HG03039 (cell line): ENCODE measurements around the gene MARK3.
A peak's percentile ranks its signal among the peaks of the same experiment; 100 is the strongest.
"Not testable (repeated sequence)": the region's sequence is repeated elsewhere in the genome, so short reads cannot be mapped to it uniquely, and the experiment has no call there.

Source experiments
- ATAC-seq: cut with Tn5 transposase; IDR thresholded peaks from one replicate; pipeline ENCODE4 v1.9.1; 2021; ENCODE audit warnings: mild to moderate bottlenecking, moderate library complexity; ENCODE audit not compliant: unreplicated experiment

The MARK3 gene

DNA sequence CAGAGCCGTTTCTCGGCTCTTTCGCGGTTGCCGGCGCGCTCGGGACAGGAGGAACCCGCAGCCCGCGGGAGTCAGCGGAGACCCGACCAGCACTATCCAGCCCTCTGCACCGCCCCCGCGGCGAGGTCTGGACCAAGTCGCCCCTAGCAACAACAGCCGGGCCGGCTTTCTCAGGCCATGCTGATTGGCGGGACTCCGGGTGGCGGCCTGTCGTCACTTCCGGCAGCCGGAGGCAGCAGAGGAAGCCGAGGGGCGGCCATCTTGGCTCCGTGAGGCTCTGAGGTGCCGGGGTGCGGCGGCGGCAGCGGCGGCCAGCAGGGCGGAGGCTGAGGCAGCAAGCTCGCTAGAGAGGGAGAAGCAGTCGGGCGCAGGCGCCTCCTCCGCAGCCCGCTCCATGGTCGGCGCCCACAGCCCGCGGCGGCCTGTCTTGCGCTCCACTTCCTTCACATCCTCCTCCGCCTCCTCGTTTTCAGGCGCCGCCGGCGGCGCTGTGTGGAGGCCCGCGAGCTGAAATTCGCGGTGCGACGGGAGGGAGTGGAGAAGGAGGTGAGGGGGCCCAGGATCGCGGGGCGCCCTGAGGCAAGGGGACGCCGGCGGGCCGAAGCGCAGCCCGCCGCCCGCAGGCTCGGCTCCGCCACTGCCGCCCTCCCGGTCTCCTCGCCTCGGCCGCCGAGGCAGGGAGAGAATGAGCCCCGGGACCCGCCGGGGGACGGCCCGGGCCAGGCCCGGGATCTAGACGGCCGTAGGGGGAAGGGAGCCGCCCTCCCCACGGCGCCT lies at the start of gene MARK3:
Gene MARK3, plus strand, starts transcription at position 264 of the 777 bp plus-strand sequence. CDS start 615 bp downstream, outside the sequence.
- ATAC-seq, result peak; percentile 93

DNA sequence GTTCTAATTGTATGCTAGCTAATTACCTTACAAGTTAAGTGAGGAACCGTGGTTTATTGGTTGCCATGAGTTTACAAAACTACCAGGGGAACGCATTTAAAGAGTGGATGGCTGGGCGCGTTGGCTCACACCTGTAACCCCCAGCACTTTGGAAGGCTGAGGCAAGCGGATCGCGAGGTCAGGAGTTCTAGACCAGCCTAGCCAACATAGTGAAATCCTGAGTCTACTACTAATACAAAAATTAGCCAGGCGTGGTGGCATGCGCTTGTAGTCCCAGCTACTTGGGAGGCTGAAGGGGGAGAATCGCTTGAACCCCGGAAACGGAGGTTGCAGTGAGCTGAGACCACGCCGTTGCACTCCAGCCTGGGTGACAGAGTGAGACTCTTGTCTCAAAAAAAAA lies 49.0 kb upstream of the MARK3 start:
- ATAC-seq, result no peak

DNA sequence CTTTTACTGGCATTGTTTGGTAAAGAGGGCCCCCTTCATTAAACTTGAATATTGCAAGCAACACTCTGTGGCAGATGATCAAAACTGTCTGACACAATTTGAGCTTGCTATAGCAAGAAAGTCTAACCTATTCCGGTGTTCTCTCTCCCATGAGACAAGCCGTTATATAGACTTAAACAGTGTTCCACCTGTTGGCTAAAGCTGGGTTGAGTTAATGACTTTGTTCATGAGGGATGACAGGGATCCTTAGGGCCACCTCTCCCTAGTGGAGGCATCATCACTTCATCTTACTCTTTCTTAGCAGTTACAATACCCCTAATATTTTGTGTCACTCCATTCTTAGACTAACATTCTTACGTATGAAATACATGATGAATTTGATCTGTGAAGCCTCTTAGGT lies 47.4 kb upstream of the MARK3 start:
- ATAC-seq, result no peak

DNA sequence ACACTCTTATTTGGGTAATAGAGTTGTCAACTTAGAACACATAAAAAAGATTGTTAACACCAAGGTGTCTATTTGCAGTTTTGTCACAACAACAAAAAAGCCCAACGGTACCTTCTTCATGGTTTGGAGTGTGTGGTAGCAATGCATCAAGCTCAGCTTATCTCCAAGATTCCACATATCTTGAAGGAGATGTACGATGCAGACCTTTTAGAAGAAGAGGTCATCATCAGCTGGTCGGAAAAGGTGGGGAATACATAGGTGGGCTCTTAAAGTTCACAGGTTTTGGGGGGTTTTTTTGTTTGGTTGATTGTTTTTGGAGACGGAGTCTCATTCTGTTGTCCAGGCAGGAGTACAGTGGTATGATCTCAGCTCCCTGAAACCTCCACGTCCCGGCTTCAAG lies 45.7 kb upstream of the MARK3 start:
- ATAC-seq, result no peak

DNA sequence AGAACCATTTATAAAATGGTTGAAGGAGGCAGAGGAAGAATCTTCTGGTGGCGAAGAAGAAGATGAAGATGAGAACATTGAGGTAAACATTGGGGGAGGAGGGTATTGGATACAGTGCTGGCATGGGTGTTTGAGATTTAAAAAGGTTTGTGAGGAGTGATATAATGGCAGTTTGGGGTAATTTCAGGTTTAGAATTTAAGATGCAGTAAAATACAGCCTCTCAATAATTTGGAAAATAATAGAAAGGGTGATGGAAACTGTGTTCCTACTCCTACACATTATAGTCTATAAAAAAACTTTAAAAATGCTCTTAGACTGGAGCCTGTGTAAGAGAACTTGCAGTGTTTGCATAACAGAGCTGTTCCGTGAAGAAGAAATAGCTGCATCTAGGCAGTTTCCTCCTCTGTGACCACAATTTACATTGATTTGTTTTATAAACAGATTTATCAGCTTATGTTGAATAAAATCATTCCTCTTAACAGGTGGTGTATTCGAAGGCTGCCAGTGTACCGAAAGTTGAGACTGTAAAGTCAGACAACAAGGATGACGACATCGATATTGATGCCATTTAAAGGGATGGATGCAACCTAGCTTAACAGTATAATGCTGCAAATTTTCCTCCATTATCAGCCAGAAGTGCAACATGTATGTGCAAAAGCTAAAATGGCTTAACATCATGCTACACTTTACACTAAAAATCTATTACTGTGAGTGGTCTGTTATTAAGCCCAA lies 44.6 kb upstream of the MARK3 start:
- no peak for ATAC-seq

DNA sequence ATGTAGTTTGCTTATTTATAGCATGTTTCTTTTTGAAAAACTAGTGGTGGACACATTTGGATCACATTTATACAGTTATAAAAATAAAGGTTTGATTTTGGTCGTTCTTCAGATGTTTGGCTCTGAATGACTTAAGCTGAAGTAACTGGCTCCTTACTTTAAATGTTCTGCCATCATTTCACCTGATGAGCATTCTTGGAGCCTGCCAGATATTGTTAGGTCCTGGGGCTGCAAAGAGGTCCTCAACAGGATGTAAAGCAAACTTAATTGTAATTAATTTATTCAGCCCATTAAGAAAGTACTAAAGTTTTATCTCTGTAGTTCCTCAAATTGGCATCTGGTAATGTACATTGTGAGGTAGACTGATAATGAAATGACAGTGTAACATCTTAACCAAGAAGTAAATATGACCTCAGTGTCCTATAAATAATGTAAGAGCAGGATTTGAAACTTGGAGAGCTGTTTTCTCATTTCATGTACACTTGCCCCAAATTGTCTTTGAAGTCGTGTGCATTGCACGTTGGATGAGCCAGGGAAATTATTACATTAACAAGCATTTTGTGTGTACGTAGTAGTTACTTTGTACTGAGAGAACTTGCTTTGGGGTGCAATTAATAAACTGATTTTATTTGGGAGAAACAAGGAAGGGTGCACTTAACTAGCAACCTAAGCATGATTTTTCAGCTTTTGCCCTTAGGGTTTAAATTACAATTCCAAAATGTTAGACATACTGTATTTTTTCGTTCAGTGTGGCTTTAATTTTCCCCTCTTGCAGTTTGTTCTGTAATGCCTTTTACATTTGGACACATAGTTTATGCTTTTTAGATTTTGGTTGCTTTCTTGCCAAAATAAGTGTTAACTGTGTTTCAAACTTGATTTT lies 43.7 kb upstream of the MARK3 start:
- no peak for ATAC-seq

DNA sequence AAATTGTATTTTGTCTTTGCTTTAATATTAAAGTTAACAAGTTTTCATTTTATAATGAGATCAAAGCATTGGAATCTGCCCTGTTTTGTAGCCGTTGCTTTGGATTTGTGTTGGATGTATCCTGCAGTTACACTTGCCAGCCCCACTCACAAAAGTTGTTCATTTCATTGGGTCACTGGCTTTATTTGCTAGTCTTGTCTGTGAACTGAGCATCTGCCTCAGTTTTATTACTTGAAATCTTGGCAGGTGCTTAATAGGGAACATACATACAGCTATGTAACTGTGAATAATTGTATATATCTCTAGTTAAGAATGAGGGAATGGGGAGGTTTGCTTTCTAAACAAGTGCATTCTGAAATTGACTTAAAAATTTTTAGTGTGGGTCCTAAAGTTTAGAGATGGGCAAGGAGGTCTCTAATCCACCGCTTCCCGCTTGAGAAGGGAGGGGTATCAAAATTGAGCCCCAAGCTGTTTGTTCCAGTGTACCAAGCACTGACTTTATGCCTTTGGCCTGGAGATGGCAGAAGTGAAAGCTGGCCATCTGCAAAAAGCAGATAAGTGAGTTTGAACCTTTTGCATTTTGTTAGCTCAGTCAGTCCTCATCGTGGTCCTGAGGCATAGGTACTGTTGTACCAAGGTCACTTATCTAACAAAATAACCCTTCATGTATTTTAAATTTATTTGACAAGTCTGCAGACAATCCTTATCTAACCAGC lies 41.9 kb upstream of the MARK3 start:
- ATAC-seq, result no peak

DNA sequence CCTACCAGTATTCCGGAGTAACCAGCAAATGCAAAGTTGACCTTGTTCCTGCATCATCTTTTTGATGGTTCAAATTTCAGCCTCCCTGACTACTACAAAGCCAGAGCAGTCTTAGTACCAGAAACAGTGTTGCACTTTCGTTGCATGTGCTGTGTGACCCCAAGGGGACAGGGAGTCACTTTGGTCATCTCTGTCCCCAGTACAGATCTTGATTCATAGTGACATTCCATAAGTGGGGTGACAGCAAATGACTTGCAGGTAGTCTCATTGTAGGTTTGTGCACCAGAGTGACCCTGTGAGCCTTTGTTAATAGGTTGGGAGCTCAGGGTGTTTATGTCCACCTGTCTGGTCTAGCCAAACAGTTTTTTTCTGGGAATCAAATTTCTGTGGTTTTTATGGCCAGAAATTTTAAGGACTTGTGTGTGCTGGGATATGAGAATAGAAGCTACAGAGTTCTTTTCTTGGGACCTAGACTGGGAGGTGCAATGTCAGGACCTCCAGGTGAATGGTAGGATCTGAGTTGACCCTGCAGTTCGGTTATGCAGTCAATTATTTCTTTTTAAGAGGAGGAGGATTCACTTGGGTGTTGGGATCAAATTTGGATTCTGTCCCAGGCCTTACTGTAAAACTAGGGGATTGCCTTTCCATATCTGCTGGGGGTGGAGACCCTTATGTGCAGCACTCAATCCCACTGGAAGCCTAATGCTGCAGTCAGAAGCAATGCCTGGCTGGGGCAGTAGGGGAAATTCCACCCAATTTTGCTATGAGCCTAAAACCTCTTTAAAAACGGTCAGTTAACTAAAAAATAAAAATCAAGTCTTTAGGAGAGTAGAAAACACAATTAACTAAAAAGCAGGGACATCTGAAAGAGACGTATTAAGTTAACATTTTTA lies 41.1 kb upstream of the MARK3 start:
- ATAC-seq, result no peak

DNA sequence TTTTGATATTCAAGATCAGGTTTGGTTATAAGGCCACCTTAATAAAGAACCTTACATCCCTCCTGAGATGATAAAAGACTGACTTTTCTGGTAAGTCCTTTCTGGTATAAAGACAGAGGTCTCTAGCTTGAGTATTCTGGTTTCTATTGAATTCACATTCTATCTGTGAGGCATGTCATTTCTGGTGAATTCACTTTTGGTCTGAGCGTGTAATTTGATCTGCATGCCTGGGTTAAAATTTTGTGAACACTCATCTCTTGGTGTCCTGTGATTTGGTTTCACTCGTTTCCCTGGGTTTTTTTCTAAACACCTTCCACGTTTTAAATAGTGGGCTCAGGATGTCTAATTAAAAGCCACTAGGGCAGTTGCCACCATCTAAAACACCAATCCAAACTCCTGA lies 38.9 kb upstream of the MARK3 start:
- no peak for ATAC-seq

DNA sequence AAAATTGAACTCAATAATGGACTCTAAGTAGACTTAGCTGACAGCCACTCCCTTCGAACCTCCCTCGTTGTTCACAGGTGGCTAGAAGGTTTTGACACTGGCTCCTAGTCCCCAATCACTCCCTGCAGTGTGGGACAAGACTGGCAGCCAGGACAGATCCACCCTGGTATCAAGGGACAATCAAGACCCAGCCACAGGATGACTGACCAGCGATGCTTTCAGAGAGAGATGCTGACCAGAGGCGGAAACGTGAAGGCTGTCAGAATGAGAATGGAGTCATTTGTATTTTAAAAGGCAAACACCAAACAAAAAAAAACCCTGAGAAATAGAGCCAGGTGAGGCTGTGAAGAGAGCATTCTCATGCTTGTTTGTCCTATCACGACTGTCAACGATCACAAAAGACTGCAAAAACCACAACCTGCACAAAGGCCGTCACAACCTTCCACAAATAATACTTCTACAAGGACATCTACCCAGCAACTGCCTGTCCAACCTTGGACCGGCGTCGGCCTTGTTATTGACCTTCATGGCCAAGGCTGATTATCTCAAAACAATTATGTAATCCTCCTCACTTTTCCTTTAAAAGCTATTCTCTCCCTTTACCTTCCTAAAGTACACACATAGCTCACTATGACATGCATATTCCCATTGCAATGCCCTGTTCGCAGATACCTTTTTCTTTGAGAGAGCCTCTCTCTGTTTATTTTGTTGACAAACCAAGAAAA lies 38.0 kb upstream of the MARK3 start:
- ATAC-seq, result no peak

DNA sequence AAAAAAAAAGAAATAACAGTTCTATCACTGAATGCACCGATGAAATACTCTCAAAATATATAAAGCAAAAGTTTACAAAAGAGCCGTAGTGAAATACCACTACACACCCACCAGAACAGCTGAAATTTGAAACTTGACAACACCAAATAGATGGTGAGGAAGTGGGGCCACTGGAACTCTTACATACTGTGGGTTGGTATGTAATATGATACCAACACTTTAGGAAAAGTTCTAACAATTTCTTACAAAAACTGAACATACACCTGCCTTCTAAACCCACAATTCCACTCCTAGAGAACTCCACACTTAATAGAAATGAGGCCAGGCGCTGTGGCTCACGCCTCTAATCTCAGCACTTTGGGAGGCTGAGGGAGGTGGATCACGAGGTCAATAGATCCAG lies 37.1 kb upstream of the MARK3 start:
- no peak for ATAC-seq

DNA sequence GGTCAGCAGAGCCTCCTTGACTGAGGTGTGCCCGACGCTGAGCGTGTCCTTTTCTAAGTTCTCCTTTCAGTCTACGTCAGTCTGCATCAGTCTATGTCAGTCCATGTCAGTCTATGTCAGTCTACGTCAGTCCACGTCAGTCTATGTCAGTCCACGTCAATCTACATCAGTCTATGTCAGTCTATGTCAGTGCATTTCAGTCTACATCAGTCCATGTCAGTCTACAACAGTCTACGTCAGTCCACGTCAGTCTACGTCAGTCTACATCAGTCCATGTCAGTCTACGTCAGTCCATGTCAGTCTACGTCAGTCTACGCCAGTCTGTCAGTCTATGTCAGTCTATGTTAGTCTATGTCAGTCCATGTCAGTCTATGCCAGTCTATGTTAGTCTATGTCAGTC lies 35.2 kb upstream of the MARK3 start:
- no peak for ATAC-seq

DNA sequence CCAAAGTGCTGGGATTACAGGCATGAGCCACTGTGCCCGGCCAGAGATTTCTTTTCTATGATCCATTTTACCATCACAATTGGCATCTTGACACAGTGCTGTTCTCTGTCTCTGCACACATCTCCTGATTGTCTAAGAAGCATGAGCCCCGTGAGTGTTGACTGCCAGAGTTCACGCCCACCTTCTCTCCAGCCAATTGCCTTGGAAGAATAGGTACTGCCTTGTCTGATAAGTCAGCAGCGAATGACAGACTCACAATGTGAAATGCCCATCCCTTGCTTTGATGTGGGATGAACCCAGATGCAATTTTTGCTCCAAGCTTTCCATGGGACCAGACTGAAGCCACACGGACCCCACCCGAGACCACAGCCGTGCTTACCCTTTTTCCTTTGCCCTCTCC lies 31.9 kb upstream of the MARK3 start:
- no peak for ATAC-seq

DNA sequence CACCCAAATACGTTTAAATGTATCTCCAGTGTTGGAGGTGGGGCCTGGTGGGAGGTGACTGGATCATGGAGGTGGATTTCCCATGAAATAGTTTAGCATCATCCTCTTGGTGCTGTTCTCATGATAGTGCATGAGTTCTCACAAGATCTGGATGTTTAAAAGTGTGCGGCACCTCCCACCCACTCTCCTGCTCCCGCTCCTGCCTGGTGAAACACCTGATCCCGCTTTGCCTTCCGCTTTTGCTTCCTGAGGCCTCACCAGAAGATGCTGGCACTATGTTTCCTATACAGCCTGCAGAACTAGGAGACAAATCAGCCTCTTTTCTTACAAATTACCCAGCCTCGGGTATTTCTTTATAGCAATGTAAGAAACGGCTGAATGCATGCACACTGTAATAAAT lies 31.1 kb upstream of the MARK3 start:
- no peak for ATAC-seq

DNA sequence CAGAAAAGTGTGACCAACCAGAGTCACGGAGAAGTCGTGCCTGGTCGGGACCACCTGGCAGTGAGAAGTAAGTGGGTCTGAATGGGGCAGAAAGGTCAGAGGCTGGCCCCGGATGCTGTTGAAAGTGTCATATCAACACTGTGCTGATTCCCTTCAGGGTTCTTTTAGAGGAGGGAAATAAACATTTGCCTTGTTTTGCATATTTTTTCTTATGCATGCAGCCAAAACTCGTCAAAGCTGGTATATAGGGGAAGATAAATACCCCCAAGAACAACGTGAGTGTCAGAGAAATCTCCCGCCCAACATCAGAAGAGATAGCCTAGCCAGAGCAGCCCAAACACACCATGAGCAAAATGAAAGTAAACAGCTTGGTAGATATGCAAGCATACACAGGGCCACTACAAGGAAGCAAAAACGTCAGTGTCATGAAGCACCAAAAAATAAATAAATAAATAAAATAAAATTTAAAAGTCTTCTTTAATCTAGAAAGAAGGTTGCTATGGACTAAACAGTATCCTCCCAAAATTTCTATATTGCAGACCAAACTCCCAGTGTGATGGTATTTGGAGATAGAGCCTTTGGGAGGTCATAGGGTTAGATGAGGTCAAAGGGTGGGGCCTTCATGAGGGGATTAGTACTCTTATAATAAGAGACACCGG lies 29.1 kb upstream of the MARK3 start:
- no peak for ATAC-seq

DNA sequence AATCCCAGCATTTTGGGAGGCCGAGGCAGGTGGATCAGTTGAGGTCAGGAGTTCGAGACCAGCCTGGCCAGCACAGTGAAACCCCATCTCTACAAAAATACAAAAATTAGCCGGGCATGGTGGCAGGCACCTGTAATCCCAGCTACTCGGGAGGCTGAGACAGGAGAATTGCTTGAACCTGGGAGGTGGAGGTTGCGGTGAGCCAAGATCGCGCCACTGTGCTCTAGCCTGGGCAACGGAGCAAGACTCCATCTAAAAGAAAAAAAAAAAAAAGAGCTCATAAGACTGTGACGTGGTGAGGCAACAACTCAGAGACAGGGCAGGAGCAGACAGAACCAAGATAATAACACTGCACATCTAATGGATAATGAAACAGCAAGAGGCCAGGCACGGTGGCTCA lies 27.7 kb upstream of the MARK3 start:
- ATAC-seq, result not testable (repeated sequence)

DNA sequence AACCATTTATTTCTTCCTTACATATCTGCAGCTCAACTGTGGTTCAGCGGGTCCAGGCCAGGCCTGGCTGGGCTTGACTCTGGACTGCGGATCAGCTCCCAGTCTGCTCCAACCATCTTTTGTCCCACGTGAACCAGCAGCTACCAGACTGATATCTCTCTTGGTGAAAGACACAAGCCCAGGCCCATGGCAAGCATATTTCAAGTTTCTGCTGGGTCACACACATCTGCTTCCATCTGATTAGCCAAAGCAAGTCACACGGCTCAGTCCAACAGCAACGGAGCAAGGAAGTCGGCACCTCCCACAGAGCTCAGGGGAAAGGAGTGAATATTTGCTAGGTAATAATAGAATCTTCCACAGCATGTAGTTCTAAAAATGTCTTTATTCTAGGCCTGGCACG lies 24.7 kb upstream of the MARK3 start:
- no peak for ATAC-seq

DNA sequence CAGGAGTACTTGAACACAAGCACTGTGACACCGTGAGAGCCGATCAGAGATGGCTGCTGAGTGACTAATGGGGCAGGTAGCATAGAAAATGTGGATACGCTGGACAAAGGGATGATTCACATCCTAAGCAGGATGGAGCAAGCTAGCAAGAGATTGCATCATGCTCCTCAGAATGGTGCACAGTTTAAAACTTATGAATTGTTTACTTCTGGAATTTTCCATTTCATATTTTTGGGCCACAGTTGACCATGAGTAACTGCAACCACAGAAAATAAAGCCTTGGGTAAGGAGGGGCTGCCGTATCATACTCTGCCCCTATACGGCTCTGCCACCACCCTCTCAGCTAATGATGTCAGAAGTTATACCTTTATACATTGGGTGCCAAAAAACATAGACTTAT lies 23.3 kb upstream of the MARK3 start:
- ATAC-seq, result no peak

DNA sequence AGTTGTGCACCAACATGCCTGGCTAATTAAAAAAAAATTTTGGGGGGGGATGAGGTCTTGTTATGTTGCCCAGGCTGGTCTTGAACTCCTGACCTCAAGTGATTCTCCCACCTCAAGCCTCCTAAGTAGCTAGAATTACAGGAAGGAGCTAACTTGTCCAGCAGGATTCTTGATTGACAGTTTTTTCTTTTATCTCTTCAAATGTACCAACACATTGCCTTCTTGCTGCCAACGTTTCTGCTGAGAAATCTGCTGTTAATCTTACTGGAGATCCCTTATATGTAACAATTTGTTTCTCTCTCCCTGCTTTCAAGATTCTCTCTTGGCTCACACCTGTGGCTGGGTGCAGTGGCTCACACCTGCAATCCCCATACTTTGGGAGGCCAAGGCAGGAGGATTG lies 22.4 kb upstream of the MARK3 start:
- no peak for ATAC-seq
